Measurements from ENCODE around the gene PDCD1LG2.
"Not testable (repeated sequence)": the region's sequence is repeated elsewhere in the genome, so short reads cannot be mapped to it uniquely, and the experiment has no call there.

PDCD1LG2 gene

GRCh38 chr9:5494765-5495164, 15.6 kb upstream of the PDCD1LG2 start:
- DNase-seq: not testable (repeated sequence)

GRCh38 chr9:5499157-5499556, 11.2 kb upstream of the PDCD1LG2 start:
- no peak for DNase-seq

- DNase-seq: peak; percentile 64
These were observed 10.4 kb upstream of the PDCD1LG2 start for GRCh38 chr9:5499889-5500398.

GRCh38 chr9:5500441-5501235, 9.7 kb upstream of the PDCD1LG2 start:
- no peak for DNase-seq

- no peak for DNase-seq
These were observed 7.8 kb upstream of the PDCD1LG2 start for GRCh38 chr9:5502553-5502952.

- DNase-seq: no peak
These were observed 758 bp upstream of the PDCD1LG2 start for GRCh38 chr9:5509573-5509972.

GRCh38 chr9:5510989-5511388, 658 bp downstream of the PDCD1LG2 start:
- no peak for DNase-seq

GRCh38 chr9:5511476-5511875, 1.1 kb downstream of the PDCD1LG2 start:
- no peak for DNase-seq

GRCh38 chr9:5511935-5512580, 1.7 kb downstream of the PDCD1LG2 start:
- DNase-seq: no peak

- no peak for DNase-seq
These were observed 2.5 kb downstream of the PDCD1LG2 start for GRCh38 chr9:5512658-5513452.

GRCh38 chr9:5513966-5514616, 3.8 kb downstream of the PDCD1LG2 start:
- DNase-seq: no peak

GRCh38 chr9:5514617-5515260, 4.4 kb downstream of the PDCD1LG2 start:
- no peak for DNase-seq

GRCh38 chr9:5515261-5515650, 4.9 kb downstream of the PDCD1LG2 start:
- no peak for DNase-seq

- DNase-seq: no peak
These were observed 6.3 kb downstream of the PDCD1LG2 start for GRCh38 chr9:5516453-5517220.

- DNase-seq: no peak
These were observed 8.0 kb downstream of the PDCD1LG2 start for GRCh38 chr9:5518171-5518936.

GRCh38 chr9:5518937-5519319, 8.6 kb downstream of the PDCD1LG2 start:
- no peak for DNase-seq

GRCh38 chr9:5524090-5524489, 13.8 kb downstream of the PDCD1LG2 start:
- no peak for DNase-seq

GRCh38 chr9:5529683-5530221, 19.4 kb downstream of the PDCD1LG2 start:
- no peak for DNase-seq

GRCh38 chr9:5531101-5531882, 21.0 kb downstream of the PDCD1LG2 start:
- DNase-seq: no peak

- no peak for DNase-seq
These were observed 22.0 kb downstream of the PDCD1LG2 start for GRCh38 chr9:5532306-5532705.

Data from NCI-H69 (cell line).